Nephron progenitor cell (in vitro differentiated cells): Measurements from ENCODE around the gene TMPRSS4.
A peak's percentile ranks its signal among the peaks of the same experiment; 100 is the strongest.

Experiments used
- DNase-seq: peaks from one replicate; pipeline ENCODE4 v3.0.0; 2021
- H3K27ac Mint-ChIP-seq: 2 replicates; pipeline ENCODE4 v1.8.0; 2021; ENCODE audit warnings: mild to moderate bottlenecking, moderate library complexity, mixed read lengths
- H3K27me3 Mint-ChIP-seq: 2 replicates; pipeline ENCODE4 v1.8.0; 2021; ENCODE audit warnings: mild to moderate bottlenecking, low read depth, mixed read lengths; ENCODE audit not compliant: poor library complexity
- H3K36me3 Mint-ChIP-seq: 2 replicates; pipeline ENCODE4 v1.8.0; 2021; ENCODE audit warnings: low read depth, mixed read lengths
- H3K4me1 Mint-ChIP-seq: 2 replicates; pipeline ENCODE4 v1.8.0; 2021; ENCODE audit warnings: mixed read lengths
- H3K4me3 Mint-ChIP-seq: 2 replicates; pipeline ENCODE4 v1.8.0; 2021; ENCODE audit warnings: mild to moderate bottlenecking, moderate library complexity, mixed read lengths
- H3K9me3 Mint-ChIP-seq: 2 replicates; pipeline ENCODE4 v1.8.0; 2021; ENCODE audit warnings: mild to moderate bottlenecking, moderate library complexity, mixed read lengths
- CTCF ChIP-seq: fragments of 200-600 bp; sonication (generic); IDR thresholded peaks from 2 replicates; pipeline ENCODE4 v1.5.0; 2021; ENCODE audit warnings: antibody characterized with exemption

Gene TMPRSS4

GRCh38 chr11:118049771-118050170, 27.1 kb upstream of the TMPRSS4 start:
- no peaks in the 10 kb centered on the region for H3K9me3 Mint-ChIP-seq
- H3K36me3 Mint-ChIP-seq = no peaks in the 10 kb centered on the region
- DNase-seq = no peak
- no peak overlapping the region for H3K4me3 Mint-ChIP-seq
- TF ChIP-seq CTCF = no peak
- peaks cover 9% of the 10 kb centered on the region for H3K4me1 Mint-ChIP-seq
- H3K27me3 Mint-ChIP-seq = peaks cover 41% of the 10 kb centered on the region
- no peak overlapping the region for H3K27ac Mint-ChIP-seq

GRCh38 chr11:118050208-118050891, 26.5 kb upstream of the TMPRSS4 start:
- no peak for DNase-seq
- Mint-ChIP-seq H3K4me3 (no peak overlapping the region), H3K4me1 (peaks cover 9% of the 10 kb centered on the region), H3K9me3 (no peaks in the 10 kb centered on the region), H3K27ac (peak overlapping the region; percentile 57), H3K36me3 (no peaks in the 10 kb centered on the region), H3K27me3 (peaks cover 36% of the 10 kb centered on the region)
- TF ChIP-seq CTCF = no peak

GRCh38 chr11:118051136-118051610, 25.7 kb upstream of the TMPRSS4 start:
- no peak overlapping the region for H3K4me3 Mint-ChIP-seq
- TF ChIP-seq CTCF = no peak

GRCh38 chr11:118051611-118052461, 25.0 kb upstream of the TMPRSS4 start:
- H3K27ac Mint-ChIP-seq = no peak overlapping the region
- DNase-seq = no peak

More at GRCh38 chr11:118051136-118051610, 25.7 kb upstream of the TMPRSS4 start:
- Mint-ChIP-seq H3K36me3 (no peaks in the 10 kb centered on the region), H3K9me3 (no peaks in the 10 kb centered on the region), H3K4me1 (peaks cover 9% of the 10 kb centered on the region), H3K27me3 (peaks cover 43% of the 10 kb centered on the region), H3K27ac (no peak overlapping the region)
- no peak for DNase-seq

GRCh38 chr11:118052581-118053206, 24.2 kb upstream of the TMPRSS4 start:
- Mint-ChIP-seq H3K9me3 (no peaks in the 10 kb centered on the region), H3K4me3 (no peak overlapping the region), H3K36me3 (no peaks in the 10 kb centered on the region), H3K4me1 (peaks cover 23% of the 10 kb centered on the region), H3K27me3 (peaks cover 46% of the 10 kb centered on the region), H3K27ac (no peak overlapping the region)
- DNase-seq = no peak
- no peak for TF ChIP-seq CTCF

More at GRCh38 chr11:118051611-118052461, 25.0 kb upstream of the TMPRSS4 start:
- H3K4me3 Mint-ChIP-seq = no peak overlapping the region
- H3K27me3 Mint-ChIP-seq = peaks cover 42% of the 10 kb centered on the region
- H3K36me3 Mint-ChIP-seq = no peaks in the 10 kb centered on the region
- TF ChIP-seq CTCF = no peak
- H3K9me3 Mint-ChIP-seq = no peaks in the 10 kb centered on the region
- peaks cover 15% of the 10 kb centered on the region for H3K4me1 Mint-ChIP-seq
